HEK293 (cell line): Measurements from ENCODE around the gene NUDCD2.

Experiments
- CTCF ChIP-seq: fragments of 450-650 bp; formaldehyde crosslinking; IDR thresholded peaks from 2 replicates; pipeline ENCODE4 v1.5.1; 2016; ENCODE audit warnings: missing biosample characterization, missing genetic modification characterization
- OSR2 ChIP-seq: fragments of 450-650 bp; formaldehyde crosslinking; IDR thresholded peaks from 2 replicates; pipeline ENCODE4 v1.5.1; 2016; ENCODE audit warnings: missing biosample characterization, missing genetic modification characterization
- TCF7L2 ChIP-seq: IDR thresholded peaks from 2 replicates; pipeline ENCODE4 v1.6.1; 2011; ENCODE audit warnings: low read depth, mild to moderate bottlenecking, inconsistent platforms, low read length, moderate library complexity, borderline replicate concordance
- TSHZ1 ChIP-seq: fragments of 450-650 bp; formaldehyde crosslinking; IDR thresholded peaks from 2 replicates; pipeline ENCODE4 v1.5.1; 2016; ENCODE audit warnings: missing biosample characterization, missing genetic modification characterization, borderline replicate concordance
- YY1 ChIP-seq: fragments of 450-650 bp; formaldehyde crosslinking; IDR thresholded peaks from 2 replicates; pipeline ENCODE4 v1.5.1; 2018; ENCODE audit warnings: missing biosample characterization, missing genetic modification characterization
- ZNF350 ChIP-seq: fragments of 450-650 bp; formaldehyde crosslinking; IDR thresholded peaks from 2 replicates; pipeline ENCODE4 v1.5.0; 2017; ENCODE audit warnings: missing biosample characterization, mild to moderate bottlenecking, missing genetic modification characterization

DNA sequence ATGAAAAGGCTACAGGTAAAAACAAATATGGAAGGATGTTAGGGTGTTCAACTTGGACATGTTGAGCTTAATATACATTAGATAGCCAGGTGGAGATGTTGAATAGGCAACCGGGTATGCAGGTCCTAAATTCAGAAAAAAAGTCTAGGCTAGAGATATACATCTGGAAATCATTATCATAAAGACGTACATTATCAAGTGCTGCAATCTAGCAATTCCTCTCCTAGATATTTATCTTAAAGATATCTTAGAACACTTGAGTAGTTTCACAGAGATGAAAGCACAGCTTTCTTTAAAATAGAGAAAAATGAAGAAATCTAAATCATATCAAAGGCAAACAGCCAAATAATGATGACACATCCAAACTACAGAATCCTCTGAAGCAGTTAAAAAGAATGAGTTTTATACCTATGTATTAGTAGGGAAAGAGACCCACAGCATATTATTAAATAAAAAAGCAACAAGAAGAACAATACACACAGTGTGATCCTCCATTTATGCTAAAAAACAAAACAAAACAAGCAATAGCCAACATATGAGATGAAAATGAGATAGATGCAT is 3.8 kb downstream of the NUDCD2 start:
- TF ChIP-seq ZNF350 (tag by site-specific recombination) (no peak), YY1 (tag by site-specific recombination) (no peak), CTCF (tag by site-specific recombination) (no peak), TCF7L2 (no peak), OSR2 (tag by site-specific recombination) (no peak), TSHZ1 (no peak)
